GM20000 (cell line): Measurements from ENCODE around the gene SGCD.

Experiments
- DNase-seq: peaks from one replicate; pipeline ENCODE4 v3.0.0; 2012; ENCODE audit warnings: low spot score
- CTCF ChIP-seq: IDR thresholded peaks from 2 replicates; pipeline ENCODE4 v1.5.1; 2012; ENCODE audit warnings: mild to moderate bottlenecking, control low read depth; ENCODE audit errors: extremely low read depth, missing control alignments

Gene SGCD

GRCh38 chr5:156778139-156778706, 451.3 kb downstream of the SGCD start:
- DNase-seq, result no peak
- TF ChIP-seq CTCF, result no peak

GRCh38 chr5:156778752-156779151, 451.8 kb downstream of the SGCD start:
- DNase-seq, result no peak

GRCh38 chr5:156779436-156779835, 452.5 kb downstream of the SGCD start:
- DNase-seq, result no peak
- TF ChIP-seq CTCF, result no peak

More at GRCh38 chr5:156778752-156779151, 451.8 kb downstream of the SGCD start:
- no peak for TF ChIP-seq CTCF

DNA sequence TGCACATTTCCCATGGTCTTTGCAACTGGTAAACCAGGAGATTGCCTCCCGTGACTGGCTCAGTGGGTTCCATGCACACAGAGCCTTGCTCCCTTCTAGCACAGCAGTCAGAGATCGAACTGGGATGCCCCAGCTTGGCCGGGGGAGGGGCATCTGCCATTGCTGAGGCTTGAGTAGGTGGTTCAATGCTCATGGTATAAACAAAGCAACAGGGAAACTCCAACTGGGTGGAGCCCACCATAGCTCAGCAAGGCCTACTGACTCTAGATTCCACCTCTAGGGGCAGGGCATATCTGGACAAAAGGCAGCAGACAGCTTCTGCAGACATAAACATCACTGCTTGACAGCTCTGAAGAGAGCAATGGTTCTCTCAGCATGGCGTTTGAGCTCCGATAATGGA, 456.1 kb downstream of the SGCD start:
- DNase-seq, result no peak
- TF ChIP-seq CTCF, result no peak

DNA sequence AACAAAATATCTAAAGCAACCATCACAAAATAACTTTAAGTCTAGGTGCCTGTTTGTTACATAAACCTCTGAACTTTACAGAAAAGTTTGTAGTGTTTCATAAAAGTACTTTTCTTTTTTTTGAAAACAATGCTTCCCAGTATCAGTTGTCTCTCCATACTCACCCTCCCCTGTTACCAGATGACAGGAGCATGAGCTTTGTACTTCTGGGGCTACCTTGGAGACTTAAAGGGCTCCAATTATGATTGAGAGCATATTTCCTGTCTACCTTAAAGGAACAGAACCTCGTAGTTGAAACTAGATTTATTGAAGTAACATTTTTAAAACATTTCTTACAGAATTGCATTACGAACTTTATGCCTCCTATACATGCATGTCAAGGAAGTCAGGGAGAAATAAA, 467.7 kb downstream of the SGCD start:
- DNase-seq, result no peak
- TF ChIP-seq CTCF, result no peak

DNA sequence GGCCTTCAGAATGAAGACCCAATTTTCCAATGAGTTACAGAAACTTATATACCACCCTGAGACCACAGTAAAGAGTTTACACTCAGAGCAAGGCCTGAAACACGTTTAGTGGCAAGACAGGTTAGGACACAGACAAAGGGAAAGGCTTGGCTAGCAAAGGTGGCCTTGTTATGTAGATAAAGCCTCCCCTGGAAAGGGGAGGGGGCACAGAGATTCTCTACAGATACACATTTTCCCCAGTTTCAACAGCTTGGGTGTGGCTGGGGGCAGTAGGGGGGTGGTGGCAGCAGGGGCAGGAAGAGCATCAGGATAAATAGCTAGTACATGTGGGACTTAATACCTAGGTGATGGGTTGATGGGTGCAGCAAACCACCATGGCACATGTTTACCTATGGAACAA, 471.2 kb downstream of the SGCD start:
- no peak for DNase-seq
- TF ChIP-seq CTCF, result no peak

DNA sequence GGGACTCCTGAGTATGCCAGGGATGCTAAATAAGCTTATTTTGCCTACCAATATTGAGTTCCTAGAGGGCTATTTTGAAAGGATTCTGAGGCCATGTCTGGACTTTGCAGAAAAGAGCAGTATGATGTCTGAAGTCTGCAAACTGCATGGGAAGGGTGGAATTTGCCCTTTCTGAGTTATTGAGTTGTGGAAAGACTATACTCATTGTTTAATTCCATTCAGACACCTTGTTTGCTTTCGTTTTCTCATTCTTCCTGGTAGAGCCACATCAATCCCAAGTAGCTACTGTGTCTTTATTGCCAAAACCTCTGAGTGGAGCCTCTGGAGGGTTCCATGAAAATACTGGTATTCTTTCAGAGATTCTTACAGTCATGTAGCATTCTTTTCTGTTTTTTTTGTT, 472.2 kb downstream of the SGCD start:
- no peak for DNase-seq
- TF ChIP-seq CTCF, result no peak

- TF ChIP-seq CTCF, result no peak
- DNase-seq, result no peak
Measured at GRCh38 chr5:156800929-156801328, 474.0 kb downstream of the SGCD start.
